Left lung (tissue), 10 donors: ENCODE data around the gene CTDP1. TPM values are rescaled to one million over a fixed set of nuclear protein-coding genes. Genes with fewer than 3 reads are reported as not detected.
A peak's percentile ranks its signal among the peaks of the same experiment; 100 is the strongest.

Experiments
- ATAC-seq: fragments of 200-7000 bp; cut with Tn5 transposase; one replicate; pipeline ENCODE4 v1.9.1; 2020; ENCODE audit warnings: moderate library complexity
- DNase-seq, 4 donors: peaks; one replicate each; pipeline ENCODE4 v3.0.0-alpha.2; 2013 to 2020
- H3K27ac ChIP-seq, 2 donors: fragments of 200-600 bp; sonication (generic) in 1 of 2; one replicate each; pipeline versions ENCODE4 v1.5.0 to v1.8.0; 2020 to 2021
- H3K27me3 ChIP-seq, 2 donors: fragments of 200-600 bp; sonication (generic) in 1 of 2; one replicate each; pipeline versions ENCODE4 v1.5.0 to v1.8.0; 2020 to 2021
- H3K36me3 ChIP-seq, 2 donors: fragments of 200-600 bp; sonication (generic) in 1 of 2; one replicate each; pipeline versions ENCODE4 v1.5.0 to v1.8.0; 2020 to 2021
- H3K4me1 ChIP-seq, 2 donors: fragments of 200-600 bp; one replicate each; pipeline ENCODE4 v1.8.0; 2021
- H3K4me3 ChIP-seq, 2 donors: fragments of 200-600 bp; sonication (generic) in 1 of 2; one replicate each; pipeline versions ENCODE4 v1.5.0 to v1.8.0; 2020 to 2021; ENCODE audit warnings: mild to moderate bottlenecking in 1 of 2
- H3K9me3 ChIP-seq, 2 donors: fragments of 200-600 bp; sonication (generic) in 1 of 2; one replicate each; pipeline versions ENCODE4 v1.5.0 to v1.8.0; 2020 to 2021
- CTCF ChIP-seq, 2 donors: fragments of 200-600 bp; sonication (generic) in 1 of 2; IDR thresholded peaks; one replicate each; pipeline versions ENCODE4 v1.5.0 to v1.8.0; 2021; ENCODE audit warnings: antibody characterized with exemption in 2 of 2
- intact Hi-C, 2 donors: fragments of 100-400 bp; cut with DNase I; formaldehyde crosslinking; loops; one replicate each; pipeline versions ENCODE4 v1.11.2 to v1.14.2; 2022
- polyA plus RNA-seq, 6 donors: library from polyadenylated mRNA; unstranded; fragments of 120-200 nt; gene quantifications; one replicate each; pipeline ENCODE4 v1.2.1, GENCODE V29; 2013; ENCODE audit not compliant: insufficient read length in 6 of 6
- total RNA-seq, 2 donors: library from RNA; stranded (reverse); fragmentation: NEBNext Ultra II Directional; extraction: Animal tissue kit (Norgen Biotek cat#: 25700); gene quantifications; one replicate each; pipeline ENCODE4 v1.2.1, GENCODE V29; 2021
- donor health status: DM: no; HTN: yes; CAD: no.
- donor health status: DM: no; HTN: no; CAD: no.

CTDP1 gene
- total and polyA plus RNA-seq, 8 donors, result 8.4 to 24.4 (median 11.4) TPM

- Histone ChIP-seq H3K9me3 (peaks cover 0 to 18% of the 10 kb centered on the region in 2 donors), H3K27ac (no peak overlapping the region), H3K27me3 (peaks cover 0 to 51% of the 10 kb centered on the region in 2 donors), H3K4me1 (no peaks in the 10 kb centered on the region), H3K36me3 (no peaks in the 10 kb centered on the region), H3K4me3 (no peak overlapping the region)
- ATAC-seq (no peak), DNase-seq (peak in 1 of 4 donors; percentile 11)
- no peak for TF ChIP-seq CTCF (IDR thresholded peaks at IDR 0.05)
- intact Hi-C loops, result no loop called here
Measured at GRCh38 chr18:79770826-79771225, 91.2 kb downstream of the CTDP1 start.

- H3K27me3 ChIP-seq, result peaks cover 0 to 51% of the 10 kb centered on the region in 2 donors
- peaks cover 0 to 18% of the 10 kb centered on the region in 2 donors for H3K9me3 ChIP-seq
- peak in 1 of 4 donors; percentile 18 for DNase-seq
- no peaks in the 10 kb centered on the region for H3K4me1 ChIP-seq
- H3K36me3 ChIP-seq, result no peaks in the 10 kb centered on the region
- no peak for ATAC-seq
- intact Hi-C loops, result no loop called here
- H3K27ac ChIP-seq, result no peak overlapping the region
- no peak overlapping the region for H3K4me3 ChIP-seq
- TF ChIP-seq CTCF (IDR thresholded peaks at IDR 0.05), result no peak
Measured at GRCh38 chr18:79771446-79772107, 92.0 kb downstream of the CTDP1 start.

- no peak for TF ChIP-seq CTCF (IDR thresholded peaks at IDR 0.05)
- peak in 2 of 4 donors; percentile 27 to 56 for DNase-seq
Measured at GRCh38 chr18:79772108-79772864, 92.7 kb downstream of the CTDP1 start.

GRCh38 chr18:79772865-79773696, 93.5 kb downstream of the CTDP1 start:
- no peak for TF ChIP-seq CTCF (IDR thresholded peaks at IDR 0.05)
- DNase-seq, result no peak
- H3K27me3 ChIP-seq, result peaks cover 0 to 60% of the 10 kb centered on the region in 2 donors

More at GRCh38 chr18:79772108-79772864, 92.7 kb downstream of the CTDP1 start:
- H3K4me3 ChIP-seq, result no peak overlapping the region
- intact Hi-C loops, result no loop called here
- peaks cover 0 to 15% of the 10 kb centered on the region in 2 donors for H3K9me3 ChIP-seq
- H3K27ac ChIP-seq, result no peak overlapping the region
- H3K27me3 ChIP-seq, result peaks cover 0 to 52% of the 10 kb centered on the region in 2 donors
- ATAC-seq, result no peak
- H3K4me1 ChIP-seq, result no peaks in the 10 kb centered on the region
- H3K36me3 ChIP-seq, result no peaks in the 10 kb centered on the region

More at GRCh38 chr18:79772865-79773696, 93.5 kb downstream of the CTDP1 start:
- H3K4me3 ChIP-seq, result no peak overlapping the region
- no peaks in the 10 kb centered on the region for H3K36me3 ChIP-seq
- intact Hi-C loops, result no loop called here
- no peaks in the 10 kb centered on the region for H3K4me1 ChIP-seq
- peaks cover 0 to 7% of the 10 kb centered on the region in 2 donors for H3K9me3 ChIP-seq
- no peak for ATAC-seq
- no peak overlapping the region for H3K27ac ChIP-seq
